ENCODE data around the gene SYTL2.

- no peak for TF ChIP-seq REST (IDR thresholded peaks at IDR 0.05; ENCODE audit: low read depth)
- TF ChIP-seq EP300 (IDR thresholded peaks at IDR 0.05; ENCODE audit: borderline replicate concordance) = no peak
- peak; percentile 77 for TF ChIP-seq RAD21 (IDR thresholded peaks at IDR 0.05; ENCODE audit: low read depth)
- no peak for TF ChIP-seq FOXM1 (IDR thresholded peaks at IDR 0.05; ENCODE audit: borderline replicate concordance, low read depth)
- TF ChIP-seq CREB1 (IDR thresholded peaks at IDR 0.05; ENCODE audit: low read depth) = no peak
- TF ChIP-seq TCF12 (IDR thresholded peaks at IDR 0.05; ENCODE audit: low read depth) = no peak
- TF ChIP-seq EGR1 (IDR thresholded peaks at IDR 0.05) = no peak
- no peak for TF ChIP-seq CEBPB (IDR thresholded peaks at IDR 0.05)
- TF ChIP-seq TAF1 (IDR thresholded peaks at IDR 0.05; ENCODE audit: low read depth) = no peak
- TF ChIP-seq TEAD4 (IDR thresholded peaks at IDR 0.05) = no peak
- TF ChIP-seq YY1 (IDR thresholded peaks at IDR 0.05; ENCODE audit: low read depth) = no peak
- no peak for TF ChIP-seq USF1 (IDR thresholded peaks at IDR 0.05)
These were observed 116.5 kb downstream of the SYTL2 start for GRCh38 chr11:85694385-85694980.
